Cerebellar cortex (tissue), 1 donor: ENCODE measurements around the gene TRABD2B.

Experiments used
- DNase-seq: peaks from one replicate; pipeline ENCODE4 v3.0.0-alpha.2; 2015; ENCODE audit warnings: low spot score

The TRABD2B gene

DNA sequence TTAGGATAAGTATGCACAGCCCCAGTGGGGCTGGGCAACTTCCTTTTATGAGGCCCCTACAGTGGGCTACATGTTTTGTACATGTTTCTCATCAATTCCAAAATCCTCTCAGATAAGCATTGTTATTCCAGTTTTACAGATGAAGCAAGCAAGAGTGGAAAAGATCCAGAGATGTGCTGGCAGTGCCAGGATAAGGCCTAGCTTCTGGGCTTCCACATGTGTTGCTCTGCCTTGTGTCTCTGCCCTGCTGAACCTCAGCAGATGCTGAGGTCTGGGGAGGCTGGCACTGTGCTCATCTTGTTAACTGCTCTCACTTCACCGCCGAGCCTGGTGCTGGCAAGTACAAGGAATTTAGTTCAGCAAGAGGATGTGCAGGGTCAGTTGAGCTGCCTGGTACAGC is 202.1 kb downstream of the TRABD2B start:
- DNase-seq = no peak

DNA sequence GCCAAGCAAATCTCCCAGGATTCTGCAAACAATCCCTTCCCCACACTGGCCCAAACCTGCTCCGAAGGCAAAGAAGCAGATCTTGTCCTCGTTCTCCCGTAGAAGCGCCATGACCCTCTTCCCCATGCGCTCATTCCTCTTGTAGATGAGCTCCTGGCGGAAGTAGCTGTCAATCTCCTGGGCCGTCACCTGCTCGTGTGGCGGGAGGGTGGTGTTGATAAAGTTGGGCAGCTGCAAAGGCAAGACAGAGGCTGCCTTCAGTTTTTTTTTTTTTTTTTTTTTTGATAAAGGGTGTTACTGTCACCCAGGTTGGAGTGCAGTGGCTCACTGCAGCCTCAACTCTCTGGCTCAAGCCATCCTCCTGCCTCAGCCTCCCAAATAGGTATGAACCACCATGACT is 202.7 kb downstream of the TRABD2B start:
- DNase-seq = no peak

DNA sequence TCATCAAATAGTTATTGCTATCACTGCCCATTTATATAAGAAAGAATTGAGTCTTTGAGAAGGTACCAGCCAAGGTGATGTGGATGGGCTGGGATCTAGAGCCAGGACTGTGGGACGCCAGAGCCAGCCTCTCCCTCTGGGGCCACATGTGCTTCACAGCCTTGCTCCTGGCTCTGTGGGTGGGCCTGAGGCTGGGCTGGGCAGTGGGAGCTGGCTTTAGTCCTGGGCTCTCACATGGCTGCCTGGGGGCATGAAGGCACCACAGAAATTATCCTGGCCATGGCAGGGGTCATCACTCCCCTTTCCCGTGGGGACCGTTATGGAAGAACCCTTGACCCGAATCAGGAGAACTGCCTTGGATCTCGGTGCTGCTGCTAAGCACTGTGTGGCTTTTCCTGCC is 203.1 kb downstream of the TRABD2B start:
- DNase-seq = no peak

DNA sequence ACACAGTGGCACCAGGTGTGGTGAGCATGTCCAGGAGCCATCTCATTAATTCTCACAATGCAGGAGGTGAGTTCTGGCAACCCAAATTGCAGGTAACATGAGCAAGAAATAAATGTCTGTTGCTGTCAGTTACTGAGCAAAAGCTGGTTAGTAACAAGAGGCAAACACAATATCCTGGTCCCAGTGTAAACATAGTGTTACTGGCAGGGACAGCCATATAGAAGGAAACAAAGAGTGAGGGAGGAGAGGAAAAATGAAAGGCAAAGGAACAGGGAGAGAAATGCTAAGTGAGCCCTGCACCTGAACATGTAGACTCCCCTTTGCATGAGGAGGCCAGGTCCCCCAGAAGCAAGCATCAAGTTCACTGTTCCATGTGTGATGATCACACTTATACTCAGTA is 203.6 kb downstream of the TRABD2B start:
- no peak for DNase-seq

DNA sequence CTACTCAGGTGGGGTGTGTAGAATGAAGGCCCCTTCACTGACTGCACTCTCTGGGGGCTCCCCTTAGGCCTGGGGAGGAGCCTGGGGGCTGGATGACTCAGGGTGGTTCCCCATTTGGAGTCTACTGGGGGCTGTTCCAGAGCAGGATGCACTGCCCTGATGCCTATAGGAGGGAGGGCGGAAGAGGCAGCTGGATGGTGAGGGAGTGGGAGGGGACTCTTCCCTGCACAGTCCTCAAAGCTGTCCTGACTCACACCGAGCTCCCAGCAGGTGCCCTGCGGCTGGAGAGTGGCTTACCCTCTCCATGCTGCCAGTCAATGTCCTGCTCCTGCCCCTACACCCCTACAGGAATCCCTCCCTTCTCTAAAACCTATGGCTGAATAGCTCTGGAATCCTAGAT is 204.4 kb downstream of the TRABD2B start:
- DNase-seq = no peak

DNA sequence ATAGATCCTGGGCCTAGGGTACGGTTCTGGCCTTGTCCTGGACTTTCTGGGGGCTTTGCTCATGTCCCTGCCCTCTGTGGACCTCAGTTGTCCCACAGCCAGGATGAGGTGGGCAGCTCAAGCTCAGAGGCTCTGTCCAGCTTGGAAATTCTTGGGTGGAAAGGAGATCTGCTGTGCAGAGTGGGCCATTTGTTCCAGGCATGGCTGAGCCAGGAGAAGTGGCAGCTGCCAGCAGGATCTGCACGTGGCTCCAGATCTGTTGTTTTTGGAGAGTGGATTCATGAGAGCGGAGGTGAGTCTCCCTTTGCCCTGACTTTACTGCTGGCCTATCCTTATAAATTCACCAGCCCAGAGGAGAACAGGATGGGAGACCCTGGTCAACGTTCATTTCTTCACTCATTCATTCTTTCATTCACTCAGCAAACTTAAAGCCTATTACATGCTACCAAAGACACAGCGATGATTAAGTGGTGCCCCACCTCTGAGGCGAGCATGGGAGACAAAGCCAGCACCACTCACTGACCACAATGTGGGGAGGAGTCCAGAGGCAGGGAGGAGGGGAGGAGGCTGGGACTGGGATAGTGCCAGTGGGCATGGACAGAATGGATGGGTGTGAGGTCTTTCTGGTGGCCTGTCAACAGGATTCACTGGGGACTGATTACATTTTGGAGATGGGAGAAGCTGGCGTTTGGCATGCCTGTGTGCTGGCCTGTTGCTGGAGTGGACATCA is 205.1 kb downstream of the TRABD2B start:
- DNase-seq = no peak

DNA sequence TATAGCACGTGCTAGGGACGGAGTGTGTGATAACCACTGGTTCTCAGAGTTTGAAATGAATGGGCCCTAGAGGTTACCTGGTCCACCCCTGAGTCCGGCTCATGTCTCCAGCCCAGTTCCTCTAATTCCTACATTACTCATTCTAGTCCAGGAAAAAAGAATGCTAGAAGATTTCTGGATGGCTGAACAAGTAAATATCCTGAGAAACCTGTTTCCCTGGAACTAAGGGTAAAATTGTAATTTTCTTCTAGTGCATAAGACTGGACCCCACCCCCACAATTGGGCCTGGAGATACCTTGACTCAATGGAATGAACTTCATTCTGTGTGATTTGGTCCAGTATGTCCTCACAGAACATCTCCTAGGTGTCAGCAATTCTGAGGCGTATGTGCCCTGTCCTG is 208.4 kb downstream of the TRABD2B start:
- DNase-seq = no peak

DNA sequence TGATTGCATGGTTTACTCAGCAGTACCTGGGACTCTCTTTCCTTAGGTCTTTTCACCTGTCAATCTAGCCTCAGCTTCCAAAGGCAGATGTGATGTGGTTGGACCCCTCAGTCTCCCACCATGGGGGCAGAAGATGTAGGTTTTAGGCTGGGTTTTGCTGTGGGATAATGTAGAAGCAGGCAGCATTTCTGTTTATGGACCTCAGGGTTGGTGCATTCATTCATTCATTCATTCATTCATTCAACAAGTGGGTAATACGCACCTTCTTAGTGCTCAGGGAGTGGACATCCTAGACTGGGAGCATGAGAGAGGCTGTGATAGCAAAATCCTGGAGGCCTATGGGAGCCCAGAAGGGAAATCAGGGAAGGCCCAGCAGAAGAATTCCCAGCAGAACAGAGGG is 209.6 kb downstream of the TRABD2B start:
- no peak for DNase-seq

DNA sequence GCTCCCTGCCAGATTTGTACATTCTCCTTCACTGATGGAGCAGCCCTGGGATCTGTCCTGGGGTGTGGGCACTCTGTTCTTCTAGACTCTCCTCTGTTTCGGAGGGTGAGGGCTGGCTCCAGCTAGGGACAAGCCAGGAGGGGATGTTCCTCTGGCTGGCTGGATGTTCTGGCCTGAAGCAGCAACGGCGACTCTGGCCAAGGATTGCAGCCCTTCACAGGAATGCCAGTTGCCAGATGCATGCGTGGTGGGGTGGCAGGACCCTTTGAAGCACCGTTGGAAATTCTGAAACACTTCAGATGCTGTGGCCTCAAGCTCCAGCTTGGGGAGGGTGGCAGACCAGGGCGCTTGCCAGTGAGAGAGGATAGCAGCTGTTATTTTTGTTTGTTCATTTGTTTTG is 210.9 kb downstream of the TRABD2B start:
- no peak for DNase-seq

DNA sequence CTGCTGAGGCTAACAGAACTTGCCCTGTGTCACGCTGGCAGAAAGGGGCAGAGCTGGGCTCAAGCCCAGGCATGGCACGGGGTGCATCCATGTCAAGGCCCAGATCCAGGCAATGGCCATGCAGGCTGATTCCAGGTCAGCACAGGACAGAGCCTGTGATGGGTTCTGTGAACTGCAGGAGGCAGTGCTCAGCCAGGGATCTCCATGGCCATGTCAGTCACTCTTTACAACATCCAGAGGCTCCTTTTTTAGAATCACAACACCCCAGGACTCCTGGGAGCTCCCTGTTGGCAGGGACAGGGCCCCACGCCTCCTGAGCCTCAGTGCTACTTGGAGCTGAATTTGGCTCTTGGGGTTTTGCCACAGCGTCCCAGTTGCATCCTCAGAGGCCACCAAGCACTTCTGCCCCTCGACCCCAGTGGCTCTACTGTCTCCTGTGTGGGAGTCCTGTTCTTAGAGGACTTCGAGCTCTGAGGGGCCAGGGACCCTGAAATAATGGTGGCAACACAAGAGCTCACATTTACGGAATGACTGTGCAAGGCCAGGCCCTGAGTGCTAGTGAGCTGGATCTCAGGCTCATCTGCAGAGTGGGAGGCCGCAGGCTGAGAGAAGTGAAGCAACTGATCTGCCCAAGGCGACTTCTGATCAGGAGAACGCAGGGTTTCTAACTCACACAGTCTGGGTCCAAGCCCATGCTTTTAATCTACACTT is 211.5 kb downstream of the TRABD2B start:
- DNase-seq = peak; percentile 66

DNA sequence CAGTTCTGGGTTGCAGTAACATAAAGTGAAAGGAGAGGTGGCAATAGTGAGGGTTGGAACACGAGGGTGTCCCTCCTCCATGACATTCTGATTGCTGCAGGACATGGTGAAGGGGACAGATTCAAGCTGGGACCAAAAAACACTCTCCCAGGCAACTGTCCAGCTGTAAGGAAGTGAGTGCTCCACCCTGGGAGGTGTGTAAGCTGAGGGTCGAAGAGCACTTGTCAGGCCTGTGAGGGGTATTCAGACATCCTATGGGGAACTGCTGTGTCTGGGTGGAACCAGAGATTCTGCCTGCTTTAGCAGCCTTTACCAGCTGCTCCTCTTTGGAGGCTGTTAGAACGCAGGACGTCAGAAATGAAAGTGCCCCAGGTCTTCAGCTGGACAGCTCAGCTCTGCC is 212.1 kb downstream of the TRABD2B start:
- no peak for DNase-seq

DNA sequence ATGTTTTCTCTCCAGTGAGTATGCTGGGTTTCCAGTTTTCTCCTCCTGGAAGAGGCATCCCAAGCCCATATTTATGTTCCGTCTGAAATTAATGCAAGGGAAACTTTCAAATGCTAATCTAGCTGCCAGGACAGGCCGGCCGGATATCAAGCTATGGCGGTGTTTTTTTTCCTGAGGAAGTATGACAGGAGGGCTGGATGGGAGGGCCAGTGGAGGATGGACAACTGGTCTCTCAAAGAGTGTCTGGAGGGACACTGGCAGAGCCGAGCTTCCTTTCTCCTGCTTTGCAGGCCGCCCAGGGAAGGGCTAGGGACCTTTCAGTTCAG is 212.7 kb downstream of the TRABD2B start:
- DNase-seq = no peak

DNA sequence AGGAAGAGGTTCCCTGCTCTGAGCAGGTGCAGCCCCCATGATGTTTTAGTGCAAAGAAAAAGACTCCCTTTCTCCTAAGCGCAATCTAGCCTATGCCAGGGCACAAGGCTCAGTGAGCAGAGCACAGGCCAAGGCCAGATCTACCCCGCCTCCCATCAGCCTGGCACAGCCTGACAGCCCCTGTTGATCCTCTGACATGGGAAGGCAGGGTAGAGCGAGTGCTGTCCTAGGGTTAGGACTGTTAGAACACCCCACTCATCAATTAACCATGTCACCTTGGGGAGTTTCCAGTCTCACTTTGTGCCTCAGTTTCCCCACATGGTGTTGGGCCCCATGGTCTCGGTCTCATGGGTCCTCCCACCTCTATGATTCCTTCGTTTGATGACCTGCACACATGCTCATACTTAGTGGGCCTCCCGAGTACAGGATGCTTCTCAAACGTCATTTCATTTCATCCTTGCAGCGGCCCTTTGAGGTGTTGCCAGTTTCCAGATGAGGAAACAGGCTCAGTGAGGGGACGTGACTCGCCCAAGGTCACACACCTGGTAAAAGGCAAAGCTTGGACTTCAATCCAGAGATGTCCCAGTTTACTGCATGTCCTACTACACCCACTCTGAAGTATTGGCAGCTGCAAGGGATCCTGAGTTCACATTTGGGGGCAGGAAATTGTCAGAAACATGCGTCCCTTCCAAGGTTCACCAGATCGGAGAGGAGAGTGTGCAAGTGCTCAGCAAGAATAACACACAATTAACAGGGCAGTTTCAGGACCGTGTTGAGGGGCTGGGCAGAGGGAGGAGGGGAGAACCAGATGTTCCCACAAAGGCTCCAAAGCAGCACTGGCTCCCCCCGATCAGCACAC is 213.3 kb downstream of the TRABD2B start:
- DNase-seq = no peak

DNA sequence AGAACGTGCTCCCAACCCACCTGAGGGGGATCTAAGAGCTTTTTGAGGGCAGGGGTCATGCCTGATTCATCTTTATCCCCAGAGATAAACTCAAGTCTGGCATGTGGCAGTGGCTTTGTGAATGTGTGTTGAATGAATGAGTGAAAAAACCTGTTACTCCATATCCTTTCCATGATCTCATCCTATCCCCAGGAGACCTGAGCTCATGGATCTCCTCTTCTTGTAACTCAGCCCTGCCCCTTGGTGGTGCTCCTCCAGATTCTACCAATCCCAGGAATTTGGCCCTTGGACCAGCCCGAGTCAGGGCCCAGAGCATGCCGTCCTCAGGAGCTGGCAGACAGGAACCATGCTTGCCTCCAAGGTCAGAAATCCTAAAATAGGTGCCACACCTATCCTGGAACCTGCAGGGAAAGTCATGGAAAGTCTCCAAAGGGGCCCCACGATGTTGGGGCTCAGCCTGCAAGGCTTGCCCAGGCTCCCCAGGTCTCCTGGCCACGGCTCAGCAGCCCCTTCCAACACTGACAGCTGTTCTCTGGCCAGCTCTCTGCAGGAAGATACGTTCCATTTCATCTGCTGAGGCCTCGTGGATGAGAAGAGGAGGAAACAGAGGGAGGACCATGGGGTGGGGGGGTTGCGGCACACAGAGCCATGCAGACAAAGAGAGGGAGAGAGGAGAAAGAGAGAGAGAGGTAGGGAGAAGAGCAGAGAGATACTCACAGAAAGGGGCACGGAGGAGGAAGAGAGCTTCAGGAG is 214.6 kb downstream of the TRABD2B start:
- DNase-seq = peak; percentile 52

DNA sequence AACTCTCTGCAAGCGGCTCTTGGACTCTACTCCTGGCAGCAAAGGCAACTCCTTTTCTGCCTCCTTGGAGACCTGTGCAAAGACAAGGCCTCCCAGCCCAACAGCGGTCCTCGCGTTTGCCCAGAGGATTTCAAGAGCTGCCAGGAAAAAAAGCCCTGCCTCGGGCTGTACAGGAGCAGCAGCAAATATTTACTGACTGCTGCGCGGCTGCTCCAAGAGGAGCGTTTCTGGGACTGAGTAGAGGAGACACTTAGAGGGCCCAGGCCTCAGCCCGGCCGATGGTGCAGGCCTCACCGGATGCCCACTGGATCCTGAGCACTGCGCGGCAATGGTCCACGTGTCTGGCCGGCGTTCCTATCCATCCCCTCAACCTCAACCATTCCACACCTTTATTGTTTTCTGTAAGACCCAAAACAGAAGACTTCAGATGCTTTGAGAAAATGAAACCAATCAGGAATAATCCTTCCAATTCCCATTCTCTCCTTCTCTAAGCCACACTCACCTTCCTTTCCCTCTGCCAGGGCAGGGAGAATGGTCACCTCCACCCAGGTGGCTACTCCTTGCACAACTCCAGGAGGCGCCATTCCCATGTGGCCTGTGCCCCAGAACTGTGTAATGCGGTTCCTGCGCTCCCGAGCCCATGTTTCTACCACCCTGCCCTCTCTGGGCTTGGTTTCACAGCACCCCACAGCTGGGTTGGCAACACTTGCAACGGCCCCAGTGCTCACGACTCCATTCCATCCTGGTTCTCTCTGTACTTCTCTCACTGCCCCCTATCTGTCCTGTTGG is 215.8 kb downstream of the TRABD2B start:
- no peak for DNase-seq

DNA sequence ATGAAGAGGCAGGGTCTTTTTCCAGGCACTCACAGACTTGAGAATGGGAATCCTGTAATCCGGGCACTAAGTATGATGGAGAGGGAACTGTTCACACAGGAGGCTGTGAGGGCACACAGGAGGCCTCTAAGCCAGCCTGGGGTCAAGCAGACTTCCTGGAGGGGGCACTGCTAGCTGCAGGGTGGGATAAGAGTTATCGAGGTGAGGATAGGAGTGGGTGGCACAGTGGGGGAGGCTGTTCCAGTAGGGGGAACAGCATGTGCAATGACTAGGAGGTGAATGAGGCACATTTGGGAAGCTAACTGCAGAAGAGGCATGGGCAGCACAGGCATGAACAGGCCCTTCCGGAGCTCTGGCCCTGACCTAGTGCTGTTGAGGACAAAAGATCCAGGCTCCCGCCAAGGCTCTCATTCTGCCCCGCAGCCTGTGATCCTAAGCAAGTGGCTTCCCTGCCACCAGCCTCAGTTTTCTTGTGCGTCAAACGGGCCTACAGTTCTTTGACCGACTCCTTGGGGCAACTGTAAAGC is 216.7 kb downstream of the TRABD2B start:
- DNase-seq = no peak

DNA sequence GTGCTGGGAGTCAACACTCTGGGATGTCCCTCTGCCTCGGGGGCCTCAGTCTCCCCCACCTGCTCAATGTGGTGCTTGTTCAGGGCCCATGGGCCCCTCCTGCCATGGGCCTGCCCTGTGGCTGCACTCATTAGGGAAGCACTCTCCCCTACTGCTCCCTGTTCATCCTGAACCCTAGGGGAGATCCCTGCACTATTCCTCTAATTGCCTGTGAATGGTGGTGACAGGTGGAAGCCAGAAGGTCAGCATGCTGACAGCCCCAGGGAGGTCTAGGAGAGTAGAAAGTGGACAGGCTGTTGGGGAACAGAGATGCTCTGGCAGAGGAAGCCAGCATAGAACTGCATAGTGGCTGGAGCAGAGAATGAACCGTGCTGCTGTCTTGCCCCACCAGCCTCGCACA is 217.6 kb downstream of the TRABD2B start:
- DNase-seq = peak; percentile 16

DNA sequence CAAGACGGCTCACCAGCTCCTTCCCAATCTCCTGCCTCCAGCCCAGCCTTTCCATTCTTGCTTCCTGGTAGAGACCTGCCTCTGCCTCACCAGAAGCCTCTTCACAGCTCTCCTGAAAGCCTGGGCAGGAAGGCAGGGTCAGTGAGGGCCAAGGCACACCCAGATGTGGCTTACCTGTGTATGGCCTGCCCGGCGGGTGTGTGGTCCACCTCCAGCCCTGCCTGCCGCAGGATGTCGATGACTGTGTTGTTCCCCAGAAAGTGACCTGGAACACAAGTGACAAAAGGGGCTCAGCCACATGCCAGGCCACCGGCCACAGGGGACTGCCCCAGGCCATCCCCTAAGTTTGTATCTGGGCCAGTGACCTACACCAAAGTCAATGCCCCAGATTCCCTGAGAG is 218.9 kb downstream of the TRABD2B start:
- no peak for DNase-seq

DNA sequence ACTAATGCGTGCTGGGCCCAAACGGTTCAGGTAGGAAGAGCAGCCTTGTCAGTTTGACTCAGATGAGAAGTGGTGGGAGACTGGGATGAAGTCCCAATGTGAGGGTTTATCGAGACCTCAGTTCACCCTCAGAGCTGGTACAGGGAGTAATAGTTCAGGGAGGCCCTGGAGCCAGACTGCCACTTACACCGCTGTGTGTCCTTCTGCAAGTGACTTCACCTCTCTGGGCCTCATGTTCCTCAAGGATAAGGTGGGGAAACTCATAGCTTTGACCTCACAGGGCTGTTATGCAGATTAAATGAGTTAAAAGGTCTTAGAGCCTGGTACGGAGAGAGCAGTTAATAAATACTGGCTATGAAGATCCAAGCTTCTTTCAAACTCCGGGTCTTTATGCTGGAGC is 219.9 kb downstream of the TRABD2B start:
- DNase-seq = no peak

DNA sequence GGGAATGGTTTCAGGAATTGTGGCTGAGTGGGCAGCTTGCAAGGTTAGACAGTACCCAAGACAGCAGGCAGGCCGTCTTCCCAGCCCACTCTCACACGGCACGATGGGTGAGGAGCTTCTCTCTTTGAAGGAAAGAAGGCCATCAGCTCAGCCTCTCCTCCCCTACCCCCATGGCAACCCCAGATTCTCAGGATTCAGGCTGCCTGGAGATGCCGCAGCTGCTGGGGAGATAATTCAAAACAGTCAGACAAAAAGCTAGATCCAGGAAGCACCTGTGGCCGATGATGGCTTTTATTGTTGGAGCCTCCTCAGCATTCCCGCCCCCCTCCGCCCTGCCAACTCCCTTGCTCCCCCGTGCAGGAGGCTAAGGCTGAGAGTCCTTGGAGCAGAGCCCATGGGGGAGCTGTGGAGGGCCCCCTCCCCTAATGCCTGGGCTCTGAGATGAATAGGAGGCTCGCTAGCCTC is 220.5 kb downstream of the TRABD2B start:
- no peak for DNase-seq
